ENCODE results near the gene DNAJC10. TPM values are rescaled to one million over a fixed set of nuclear protein-coding genes. Genes with fewer than 3 reads are reported as not detected.

Gene DNAJC10
- total and polyA plus RNA-seq, 10 of the 15 experiments (the other 5 are each of a cell fraction or from before 2014, with no cell fraction given): 9.1 to 67.9 (median 38.2) TPM

GRCh38 chr2:182729710-182730339, 13.8 kb downstream of the DNAJC10 start:
- Histone ChIP-seq H3K4me3 (no peak overlapping the region), H3K9ac (ENCODE audit: control insufficient read depth, insufficient read depth, low read length) (no peak overlapping the region), H3K9me3 (replicated peaks; ENCODE audit: control insufficient read depth, insufficient read depth, low read length) (no peaks in the 10 kb centered on the region), H3K4me1 (ENCODE audit: control insufficient read depth, insufficient read depth, low read length) (peaks cover 3% of the 10 kb centered on the region; the same call in 1 of the 2 replicates), H3K4me2 (ENCODE audit: control insufficient read depth, insufficient read depth) (no peak overlapping the region), H2AFZ (ENCODE audit: control insufficient read depth, low read depth, low read length) (no peak overlapping the region), H3K27me3 (replicated peaks in 1 of 2; ENCODE audit: control insufficient read depth in 2 of 2, insufficient read depth in 2 of 2, low read length in 1 of 2) (no peaks in the 10 kb centered on the region), H3K27ac (ENCODE audit: control insufficient read depth, insufficient read depth) (no peak overlapping the region), H3K79me2 (ENCODE audit: control insufficient read depth, insufficient read depth, low read length) (no peaks in the 10 kb centered on the region), H4K20me1 (ENCODE audit: control insufficient read depth, insufficient read depth) (no peaks in the 10 kb centered on the region), H3K36me3 (ENCODE audit: control insufficient read depth in 2 of 2, insufficient read depth in 2 of 2, low read length in 1 of 2) (peaks cover 0 to 8% of the 10 kb centered on the region in 2 experiments; a peak in 2 of 4 replicates)
- 100% methylated on average over 2 of the region's 2 CpGs for WGBS (ENCODE audit: insufficient coverage, insufficient replicate concordance, low lambda C conversion rate, missing lambda C conversion rate)
- intact Hi-C loops (cut with micrococcal nuclease; ENCODE audit: unreplicated experiment): no loop called here
- DNase-seq (ENCODE audit: low read depth, low spot score): no peak
- in situ Hi-C loops (cut with MboI): no loop called here
- RAD21 ChIA-PET (ENCODE audit: unreplicated experiment): interaction anchor here (0.7 kb wide), 1 partner anchor 837 kb away, joined by 3 read pairs; no protein-coding TSS in a partner anchor
- TF ChIP-seq ATF7 (IDR thresholded peaks at IDR 0.05; ENCODE audit: low read depth) (no peak), CEBPZ (IDR thresholded peaks at IDR 0.05; ENCODE audit: low read depth, low read length) (no peak)
- SMC1A ChIA-PET (ENCODE audit: uncharacterized antibody, unreplicated experiment): interaction anchor here (0.6 to 5.8 kb wide), 4 partner anchors 10 to 1074 kb away, joined by 3 to 37 read pairs (median 3); partner anchors contain the start of gene DNAJC10
- CTCF ChIA-PET: interaction anchor here (0.6 kb wide), 1 partner anchor 473 kb away, joined by 3 read pairs; no protein-coding TSS in a partner anchor
- BruUV-seq (replicated peaks): no TSS peak
- no peak for ATAC-seq
- POLR2A ChIA-PET: no interaction called here
- no peak for FAIRE-seq

All from GM12878 (cell line).